Measurements from ENCODE around the gene CSRP1. TPM values are rescaled to one million over a fixed set of nuclear protein-coding genes. Genes with fewer than 3 reads are reported as not detected.

CSRP1 gene
- total RNA-seq, 1 experiment from 2014 or later: 14.3 TPM

DNA sequence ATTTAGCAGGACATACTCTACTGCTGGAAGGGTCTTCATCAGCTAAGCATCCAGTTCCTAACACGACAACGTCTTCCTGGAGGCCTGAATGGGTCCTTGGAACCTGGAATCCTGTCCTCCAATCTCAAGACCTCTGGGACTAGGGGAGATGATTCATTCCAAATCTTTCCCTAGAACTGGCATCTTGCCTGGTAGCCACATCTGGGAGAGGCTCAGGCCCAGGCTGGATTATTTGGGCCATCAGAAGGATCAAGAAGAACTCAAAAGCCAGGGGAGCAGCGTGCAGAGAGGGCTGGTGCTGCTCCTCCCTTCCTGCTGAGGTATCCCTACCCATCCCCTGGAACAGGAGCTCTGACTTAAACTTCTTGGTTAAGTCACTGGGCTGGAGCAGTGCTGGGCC is 35.2 kb downstream of the CSRP1 start:
- H3K27ac Mint-ChIP-seq: no peak overlapping the region
- CTCF ChIA-PET: interaction anchor here (0.6 to 2.5 kb wide), 5 partner anchors 10 to 41 kb away, joined by 4 to 11 read pairs (median 10); no protein-coding TSS in a partner anchor
- ATAC-seq: no peak
- H3K4me3 Mint-ChIP-seq: no peak overlapping the region
- DNase-seq (ENCODE audit: low spot score): no peak
- H3K36me3 Mint-ChIP-seq: peaks cover 5% of the 10 kb centered on the region
- H3K9me3 Mint-ChIP-seq: no peaks in the 10 kb centered on the region
- TF ChIP-seq, protein P1, sequence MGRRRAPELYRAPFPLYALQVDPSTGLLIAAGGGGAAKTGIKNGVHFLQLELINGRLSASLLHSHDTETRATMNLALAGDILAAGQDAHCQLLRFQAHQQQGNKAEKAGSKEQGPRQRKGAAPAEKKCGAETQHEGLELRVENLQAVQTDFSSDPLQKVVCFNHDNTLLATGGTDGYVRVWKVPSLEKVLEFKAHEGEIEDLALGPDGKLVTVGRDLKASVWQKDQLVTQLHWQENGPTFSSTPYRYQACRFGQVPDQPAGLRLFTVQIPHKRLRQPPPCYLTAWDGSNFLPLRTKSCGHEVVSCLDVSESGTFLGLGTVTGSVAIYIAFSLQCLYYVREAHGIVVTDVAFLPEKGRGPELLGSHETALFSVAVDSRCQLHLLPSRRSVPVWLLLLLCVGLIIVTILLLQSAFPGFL (CRISPR knock-in tag; IDR thresholded peaks at IDR 0.05; ENCODE audit: borderline replicate concordance): no peak
- TF ChIP-seq RORB (CRISPR knock-in tag; IDR thresholded peaks at IDR 0.05): no peak
- no peak for TF ChIP-seq NR2C2 (CRISPR knock-in tag; IDR thresholded peaks at IDR 0.05)
- TF ChIP-seq, protein P2, sequence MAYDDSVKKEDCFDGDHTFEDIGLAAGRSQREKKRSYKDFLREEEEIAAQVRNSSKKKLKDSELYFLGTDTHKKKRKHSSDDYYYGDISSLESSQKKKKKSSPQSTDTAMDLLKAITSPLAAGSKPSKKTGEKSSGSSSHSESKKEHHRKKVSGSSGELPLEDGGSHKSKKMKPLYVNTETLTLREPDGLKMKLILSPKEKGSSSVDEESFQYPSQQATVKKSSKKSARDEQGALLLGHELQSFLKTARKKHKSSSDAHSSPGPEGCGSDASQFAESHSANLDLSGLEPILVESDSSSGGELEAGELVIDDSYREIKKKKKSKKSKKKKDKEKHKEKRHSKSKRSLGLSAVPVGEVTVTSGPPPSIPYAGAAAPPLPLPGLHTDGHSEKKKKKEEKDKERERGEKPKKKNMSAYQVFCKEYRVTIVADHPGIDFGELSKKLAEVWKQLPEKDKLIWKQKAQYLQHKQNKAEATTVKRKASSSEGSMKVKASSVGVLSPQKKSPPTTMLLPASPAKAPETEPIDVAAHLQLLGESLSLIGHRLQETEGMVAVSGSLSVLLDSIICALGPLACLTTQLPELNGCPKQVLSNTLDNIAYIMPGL (CRISPR knock-in tag; IDR thresholded peaks at IDR 0.05): no peak
- TF ChIP-seq NFE2L1 (CRISPR knock-in tag; IDR thresholded peaks at IDR 0.05): no peak
- TF ChIP-seq, protein P3, sequence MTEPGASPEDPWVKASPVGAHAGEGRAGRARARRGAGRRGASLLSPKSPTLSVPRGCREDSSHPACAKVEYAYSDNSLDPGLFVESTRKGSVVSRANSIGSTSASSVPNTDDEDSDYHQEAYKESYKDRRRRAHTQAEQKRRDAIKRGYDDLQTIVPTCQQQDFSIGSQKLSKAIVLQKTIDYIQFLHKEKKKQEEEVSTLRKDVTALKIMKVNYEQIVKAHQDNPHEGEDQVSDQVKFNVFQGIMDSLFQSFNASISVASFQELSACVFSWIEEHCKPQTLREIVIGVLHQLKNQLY (CRISPR knock-in tag; IDR thresholded peaks at IDR 0.05): no peak
- TF ChIP-seq, protein P4, sequence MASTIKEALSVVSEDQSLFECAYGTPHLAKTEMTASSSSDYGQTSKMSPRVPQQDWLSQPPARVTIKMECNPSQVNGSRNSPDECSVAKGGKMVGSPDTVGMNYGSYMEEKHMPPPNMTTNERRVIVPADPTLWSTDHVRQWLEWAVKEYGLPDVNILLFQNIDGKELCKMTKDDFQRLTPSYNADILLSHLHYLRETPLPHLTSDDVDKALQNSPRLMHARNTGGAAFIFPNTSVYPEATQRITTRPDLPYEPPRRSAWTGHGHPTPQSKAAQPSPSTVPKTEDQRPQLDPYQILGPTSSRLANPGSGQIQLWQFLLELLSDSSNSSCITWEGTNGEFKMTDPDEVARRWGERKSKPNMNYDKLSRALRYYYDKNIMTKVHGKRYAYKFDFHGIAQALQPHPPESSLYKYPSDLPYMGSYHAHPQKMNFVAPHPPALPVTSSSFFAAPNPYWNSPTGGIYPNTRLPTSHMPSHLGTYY (CRISPR knock-in tag; IDR thresholded peaks at IDR 0.05): no peak
- no peak for TF ChIP-seq TP53 (CRISPR knock-in tag; IDR thresholded peaks at IDR 0.05)
- TF ChIP-seq, protein P5, sequence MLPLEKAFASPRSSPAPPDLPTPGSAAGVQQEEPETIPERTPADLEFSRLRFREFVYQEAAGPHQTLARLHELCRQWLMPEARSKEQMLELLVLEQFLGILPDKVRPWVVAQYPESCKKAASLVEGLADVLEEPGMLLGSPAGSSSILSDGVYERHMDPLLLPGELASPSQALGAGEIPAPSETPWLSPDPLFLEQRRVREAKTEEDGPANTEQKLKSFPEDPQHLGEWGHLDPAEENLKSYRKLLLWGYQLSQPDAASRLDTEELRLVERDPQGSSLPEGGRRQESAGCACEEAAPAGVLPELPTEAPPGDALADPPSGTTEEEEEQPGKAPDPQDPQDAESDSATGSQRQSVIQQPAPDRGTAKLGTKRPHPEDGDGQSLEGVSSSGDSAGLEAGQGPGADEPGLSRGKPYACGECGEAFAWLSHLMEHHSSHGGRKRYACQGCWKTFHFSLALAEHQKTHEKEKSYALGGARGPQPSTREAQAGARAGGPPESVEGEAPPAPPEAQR (CRISPR knock-in tag; IDR thresholded peaks at IDR 0.05): no peak
- no peak for TF ChIP-seq MXD4 (CRISPR knock-in tag; IDR thresholded peaks at IDR 0.05; ENCODE audit: borderline replicate concordance)
- TF ChIP-seq, protein P6, sequence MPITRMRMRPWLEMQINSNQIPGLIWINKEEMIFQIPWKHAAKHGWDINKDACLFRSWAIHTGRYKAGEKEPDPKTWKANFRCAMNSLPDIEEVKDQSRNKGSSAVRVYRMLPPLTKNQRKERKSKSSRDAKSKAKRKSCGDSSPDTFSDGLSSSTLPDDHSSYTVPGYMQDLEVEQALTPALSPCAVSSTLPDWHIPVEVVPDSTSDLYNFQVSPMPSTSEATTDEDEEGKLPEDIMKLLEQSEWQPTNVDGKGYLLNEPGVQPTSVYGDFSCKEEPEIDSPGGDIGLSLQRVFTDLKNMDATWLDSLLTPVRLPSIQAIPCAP (CRISPR knock-in tag; IDR thresholded peaks at IDR 0.05): no peak
- TF ChIP-seq GABPB1 (CRISPR knock-in tag; IDR thresholded peaks at IDR 0.05): no peak
- no peak for TF ChIP-seq GRHL2 (CRISPR knock-in tag; IDR thresholded peaks at IDR 0.05; ENCODE audit: insufficient replicate concordance, severe bottlenecking)
- TF ChIP-seq, protein P7, sequence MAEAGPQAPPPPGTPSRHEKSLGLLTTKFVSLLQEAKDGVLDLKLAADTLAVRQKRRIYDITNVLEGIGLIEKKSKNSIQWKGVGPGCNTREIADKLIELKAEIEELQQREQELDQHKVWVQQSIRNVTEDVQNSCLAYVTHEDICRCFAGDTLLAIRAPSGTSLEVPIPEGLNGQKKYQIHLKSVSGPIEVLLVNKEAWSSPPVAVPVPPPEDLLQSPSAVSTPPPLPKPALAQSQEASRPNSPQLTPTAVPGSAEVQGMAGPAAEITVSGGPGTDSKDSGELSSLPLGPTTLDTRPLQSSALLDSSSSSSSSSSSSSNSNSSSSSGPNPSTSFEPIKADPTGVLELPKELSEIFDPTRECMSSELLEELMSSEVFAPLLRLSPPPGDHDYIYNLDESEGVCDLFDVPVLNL (CRISPR knock-in tag; IDR thresholded peaks at IDR 0.05; ENCODE audit: borderline replicate concordance, low read depth): no peak
- TF ChIP-seq NR3C1 (CRISPR knock-in tag; conservative IDR thresholded peaks at IDR 0.05; ENCODE audit: low read depth): no peak
- TF ChIP-seq, protein P8, sequence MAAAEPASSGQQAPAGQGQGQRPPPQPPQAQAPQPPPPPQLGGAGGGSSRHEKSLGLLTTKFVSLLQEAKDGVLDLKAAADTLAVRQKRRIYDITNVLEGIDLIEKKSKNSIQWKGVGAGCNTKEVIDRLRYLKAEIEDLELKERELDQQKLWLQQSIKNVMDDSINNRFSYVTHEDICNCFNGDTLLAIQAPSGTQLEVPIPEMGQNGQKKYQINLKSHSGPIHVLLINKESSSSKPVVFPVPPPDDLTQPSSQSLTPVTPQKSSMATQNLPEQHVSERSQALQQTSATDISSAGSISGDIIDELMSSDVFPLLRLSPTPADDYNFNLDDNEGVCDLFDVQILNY (CRISPR knock-in tag; IDR thresholded peaks at IDR 0.05): no peak
- no peak for TF ChIP-seq ZNF263 (CRISPR knock-in tag; IDR thresholded peaks at IDR 0.05; ENCODE audit: low read depth)
- no peak for TF ChIP-seq NFYB (CRISPR knock-in tag; conservative IDR thresholded peaks at IDR 0.05; ENCODE audit: low read depth)
- TF ChIP-seq ZNF396 (CRISPR knock-in tag; IDR thresholded peaks at IDR 0.05; ENCODE audit: borderline replicate concordance): no peak
- H3K27me3 Mint-ChIP-seq (ENCODE audit: low read depth): peaks cover 45% of the 10 kb centered on the region
- POLR2A ChIA-PET: interaction anchor here (0.6 kb wide), 1 partner anchor 9 kb away, joined by 5 read pairs; no protein-coding TSS in a partner anchor
- peaks cover 28% of the 10 kb centered on the region for H3K4me1 Mint-ChIP-seq
